Keratinocyte (primary cell): Measurements from ENCODE around the gene STX12.

Experiments used
- EZH2 ChIP-seq: IDR thresholded peaks from one replicate; pipeline ENCODE4 v1.6.1; 2012; ENCODE audit warnings: inconsistent platforms, mild to moderate bottlenecking, low read length, moderate library complexity
- TF ChIP-seq, protein P1 (sequence below), 3 experiments: IDR thresholded peaks in 1 of 3; conservative IDR thresholded peaks in 1 of 3; optimal IDR thresholded peaks in 1 of 3; 2 replicates in 2 of 3; 3 replicates in 1 of 3; pipeline versions ENCODE3 to v1.5.1; 2011; ENCODE audit warnings: low read length in 3 of 3, mild to moderate bottlenecking in 3 of 3, moderate library complexity in 2 of 3, control low read depth in 1 of 3, inconsistent platforms in 1 of 3; ENCODE audit not compliant: insufficient read depth in 2 of 3; ENCODE audit errors: extremely low read depth in 1 of 3

DNA sequence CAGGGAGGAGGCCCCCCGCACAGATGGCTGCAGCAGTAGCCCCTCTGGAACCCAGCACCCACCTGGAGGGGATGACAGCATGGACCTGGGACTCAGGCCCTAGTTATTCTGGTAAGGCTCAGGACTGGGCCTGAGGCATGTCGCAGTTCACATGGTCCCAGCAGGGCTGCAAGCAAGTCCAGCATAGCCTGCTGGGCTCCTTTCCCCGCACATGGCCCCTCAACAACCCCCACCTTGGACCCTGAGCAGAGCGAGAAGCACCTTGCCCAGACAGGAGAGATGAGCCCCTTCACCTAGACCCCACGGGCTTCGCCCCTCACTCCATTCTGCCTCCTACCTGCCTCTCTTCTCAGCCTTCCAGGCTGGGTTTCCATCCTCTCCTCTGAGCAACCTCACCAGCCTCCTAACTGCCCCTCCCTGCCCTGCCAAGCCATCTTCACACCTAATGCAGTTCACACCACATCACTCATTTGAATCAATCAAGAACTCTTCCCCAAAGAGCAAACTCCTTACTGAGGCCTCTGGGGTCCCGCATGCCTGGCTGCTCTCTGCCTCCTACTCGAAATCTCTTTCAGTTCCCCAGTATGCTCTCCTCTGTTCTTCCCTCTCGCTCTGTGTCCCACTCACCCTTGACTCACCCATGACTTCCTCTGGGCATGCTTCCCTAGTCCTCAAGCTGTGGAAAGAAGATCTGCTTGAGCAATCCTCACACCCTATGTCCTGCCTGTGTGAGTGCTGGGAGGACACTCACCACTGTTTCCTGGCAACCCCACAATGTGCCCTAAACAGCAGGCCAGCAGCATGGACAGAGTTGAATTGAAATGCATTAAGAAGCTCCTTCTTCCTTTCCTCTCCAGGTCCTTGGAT lies 89.9 kb downstream of the STX12 start:
- TF ChIP-seq EZH2, result no peak
- TF ChIP-seq, protein P1, sequence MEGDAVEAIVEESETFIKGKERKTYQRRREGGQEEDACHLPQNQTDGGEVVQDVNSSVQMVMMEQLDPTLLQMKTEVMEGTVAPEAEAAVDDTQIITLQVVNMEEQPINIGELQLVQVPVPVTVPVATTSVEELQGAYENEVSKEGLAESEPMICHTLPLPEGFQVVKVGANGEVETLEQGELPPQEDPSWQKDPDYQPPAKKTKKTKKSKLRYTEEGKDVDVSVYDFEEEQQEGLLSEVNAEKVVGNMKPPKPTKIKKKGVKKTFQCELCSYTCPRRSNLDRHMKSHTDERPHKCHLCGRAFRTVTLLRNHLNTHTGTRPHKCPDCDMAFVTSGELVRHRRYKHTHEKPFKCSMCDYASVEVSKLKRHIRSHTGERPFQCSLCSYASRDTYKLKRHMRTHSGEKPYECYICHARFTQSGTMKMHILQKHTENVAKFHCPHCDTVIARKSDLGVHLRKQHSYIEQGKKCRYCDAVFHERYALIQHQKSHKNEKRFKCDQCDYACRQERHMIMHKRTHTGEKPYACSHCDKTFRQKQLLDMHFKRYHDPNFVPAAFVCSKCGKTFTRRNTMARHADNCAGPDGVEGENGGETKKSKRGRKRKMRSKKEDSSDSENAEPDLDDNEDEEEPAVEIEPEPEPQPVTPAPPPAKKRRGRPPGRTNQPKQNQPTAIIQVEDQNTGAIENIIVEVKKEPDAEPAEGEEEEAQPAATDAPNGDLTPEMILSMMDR (optimal IDR thresholded peaks at IDR 0.05 in 1 of 3, IDR thresholded peaks at IDR 0.05 in 1 of 3, conservative IDR thresholded peaks at IDR 0.05 in 1 of 3; ENCODE audit: extremely low read depth in 1 of 3, insufficient read depth in 2 of 3, low read length in 3 of 3), result no peak
